HCT116 (cell line): ENCODE measurements around the gene RYR2.

Source experiments
- POLR2AphosphoS5 ChIP-seq: IDR thresholded peaks from 2 replicates; pipeline ENCODE4 v1.6.1; 2011; ENCODE audit warnings: mild to moderate bottlenecking, low read depth, low read length, moderate library complexity
- ZFX ChIP-seq: fragments of 450-650 bp; IDR thresholded peaks from 2 replicates; pipeline ENCODE4 v1.6.1; 2017
- TF ChIP-seq, protein P1 (sequence below), 3 experiments: fragments of 200-600 bp in 1 of 3; sonication (generic) in 1 of 3; IDR thresholded peaks in 2 of 3; conservative IDR thresholded peaks in 1 of 3; 2 replicates each; pipeline ENCODE4 v1.5.1; 2012 to 2017; ENCODE audit warnings: low read depth in 2 of 3, low read length in 2 of 3, antibody characterized with exemption in 1 of 3, borderline replicate concordance in 1 of 3, control low read depth in 1 of 3, mild to moderate bottlenecking in 1 of 3, mixed read lengths in 1 of 3, mixed run types in 1 of 3, moderate library complexity in 1 of 3; ENCODE audit not compliant: insufficient read depth in 1 of 3

DNA sequence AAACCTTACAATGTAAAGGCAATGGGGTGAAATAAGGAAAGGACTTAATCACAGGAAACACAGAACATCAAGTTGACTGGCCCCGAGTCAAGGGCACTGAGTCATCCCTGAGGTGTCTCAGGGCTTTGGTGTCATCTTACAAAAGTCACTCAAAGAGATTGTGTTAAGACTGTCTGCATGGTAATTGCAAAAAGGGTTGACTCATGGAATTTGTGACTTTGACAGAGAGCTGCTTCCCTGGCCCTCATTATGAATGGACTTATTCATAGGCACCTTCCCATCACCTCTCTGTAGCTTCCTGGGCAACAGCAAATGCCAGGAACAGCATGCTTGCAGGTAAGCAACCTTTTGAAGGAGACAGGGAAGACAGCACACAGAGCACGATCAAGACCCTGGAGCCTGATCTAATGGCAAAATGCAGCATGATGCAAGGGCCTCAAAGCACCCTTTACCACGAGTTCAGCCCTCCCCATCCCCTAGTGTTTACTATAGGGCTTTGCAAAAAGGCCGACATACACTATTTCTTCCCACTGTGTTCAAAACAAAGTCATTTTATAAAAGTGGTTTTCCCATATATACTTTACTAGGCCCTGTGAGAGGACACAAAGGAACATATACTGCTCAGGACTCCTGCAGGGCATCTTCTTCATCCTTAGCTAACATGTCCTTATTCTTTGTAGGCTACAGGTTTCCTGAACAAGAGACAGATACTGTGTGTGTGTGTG is 831.7 kb downstream of the RYR2 start:
- TF ChIP-seq, protein P1, sequence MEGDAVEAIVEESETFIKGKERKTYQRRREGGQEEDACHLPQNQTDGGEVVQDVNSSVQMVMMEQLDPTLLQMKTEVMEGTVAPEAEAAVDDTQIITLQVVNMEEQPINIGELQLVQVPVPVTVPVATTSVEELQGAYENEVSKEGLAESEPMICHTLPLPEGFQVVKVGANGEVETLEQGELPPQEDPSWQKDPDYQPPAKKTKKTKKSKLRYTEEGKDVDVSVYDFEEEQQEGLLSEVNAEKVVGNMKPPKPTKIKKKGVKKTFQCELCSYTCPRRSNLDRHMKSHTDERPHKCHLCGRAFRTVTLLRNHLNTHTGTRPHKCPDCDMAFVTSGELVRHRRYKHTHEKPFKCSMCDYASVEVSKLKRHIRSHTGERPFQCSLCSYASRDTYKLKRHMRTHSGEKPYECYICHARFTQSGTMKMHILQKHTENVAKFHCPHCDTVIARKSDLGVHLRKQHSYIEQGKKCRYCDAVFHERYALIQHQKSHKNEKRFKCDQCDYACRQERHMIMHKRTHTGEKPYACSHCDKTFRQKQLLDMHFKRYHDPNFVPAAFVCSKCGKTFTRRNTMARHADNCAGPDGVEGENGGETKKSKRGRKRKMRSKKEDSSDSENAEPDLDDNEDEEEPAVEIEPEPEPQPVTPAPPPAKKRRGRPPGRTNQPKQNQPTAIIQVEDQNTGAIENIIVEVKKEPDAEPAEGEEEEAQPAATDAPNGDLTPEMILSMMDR (IDR thresholded peaks at IDR 0.05 in 2 of 3, conservative IDR thresholded peaks at IDR 0.05 in 1 of 3; ENCODE audit: borderline replicate concordance in 1 of 3, insufficient read depth in 1 of 3, low read depth in 2 of 3, low read length in 2 of 3) = no peak
- TF ChIP-seq POLR2AphosphoS5 = no peak
- TF ChIP-seq ZFX = no peak
